AG04450 (cell line): ENCODE data around the gene NIPAL4. TPM values are rescaled to one million over a fixed set of nuclear protein-coding genes. Genes with fewer than 3 reads are reported as not detected.

Experiments
- CTCF ChIA-PET: fragments of 300-600, 350-600 bp; formaldehyde crosslinking; extraction: SDS; loops from one replicate; lab custom pipeline; 2022; ENCODE audit warnings: antibody characterized with exemption, inconsistent platforms; lab: Charles Lee
- POLR2A ChIA-PET: fragments of 350-600 bp; formaldehyde crosslinking; extraction: SDS; loops from one replicate; lab custom pipeline; 2021; ENCODE audit warnings: antibody characterized with exemption, inconsistent platforms; lab: Yijun Ruan, JAX
- DNase-seq: peaks from one replicate; pipeline ENCODE4 v3.0.0-alpha.2; 2011; ENCODE audit warnings: low read depth, low spot score
- H3K27ac ChIP-seq: one replicate; pipeline ENCODE4 v1.5.1; 2012; ENCODE audit warnings: low read depth, low read length, control low read depth
- H3K27me3 ChIP-seq: one replicate; pipeline ENCODE4 v1.6.0; 2012; ENCODE audit warnings: low read length; ENCODE audit not compliant: control insufficient read depth, insufficient read depth
- H3K4me3 ChIP-seq: 2 replicates; pipeline ENCODE4 v1.5.1; 2011; ENCODE audit warnings: mild to moderate bottlenecking, low read depth, low read length, control low read depth
- H3K9me3 ChIP-seq: 2 replicates; pipeline ENCODE4 v1.5.1; 2012; ENCODE audit warnings: low read length; ENCODE audit not compliant: control insufficient read depth, insufficient read depth
- polyA plus RNA-seq: library from polyadenylated mRNA; depleted of rRNA; stranded (reverse); fragments of >200 nt; gene quantifications from 2 replicates; pipeline ENCODE4 v1.2.3, GENCODE V29; 2011
- TF ChIP-seq, protein P1 (sequence below): IDR thresholded peaks from 2 replicates; pipeline ENCODE4 v1.5.1; 2011; ENCODE audit warnings: low read depth, low read length, control low read depth, inconsistent platforms

NIPAL4 gene
- polyA plus RNA-seq, 1 experiment, result 0.20 TPM

DNA sequence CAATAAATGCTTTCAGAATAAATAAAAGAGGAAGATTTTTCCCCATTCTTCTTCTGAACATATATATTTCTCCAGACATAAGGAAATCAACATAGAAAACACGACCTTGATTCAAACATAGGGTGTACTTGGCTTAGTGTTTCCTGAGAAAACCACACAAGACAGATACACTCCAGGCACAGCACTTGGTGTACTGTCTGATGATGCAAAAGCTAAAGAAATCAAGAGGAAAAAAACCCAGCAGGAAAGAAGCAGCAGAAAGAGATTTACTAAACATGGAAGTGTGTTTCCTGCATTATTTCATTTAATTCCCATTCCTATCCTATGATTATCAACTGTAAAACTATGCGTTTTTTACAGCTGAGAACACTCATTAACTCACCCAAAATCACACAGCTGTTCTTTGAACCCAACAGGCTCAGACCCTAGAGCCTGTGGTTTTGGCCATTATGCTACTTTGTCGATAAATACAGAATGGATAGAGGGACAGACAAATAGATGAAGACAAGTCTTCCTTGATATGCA, 46.1 kb downstream of the NIPAL4 start:
- TF ChIP-seq, protein P1, sequence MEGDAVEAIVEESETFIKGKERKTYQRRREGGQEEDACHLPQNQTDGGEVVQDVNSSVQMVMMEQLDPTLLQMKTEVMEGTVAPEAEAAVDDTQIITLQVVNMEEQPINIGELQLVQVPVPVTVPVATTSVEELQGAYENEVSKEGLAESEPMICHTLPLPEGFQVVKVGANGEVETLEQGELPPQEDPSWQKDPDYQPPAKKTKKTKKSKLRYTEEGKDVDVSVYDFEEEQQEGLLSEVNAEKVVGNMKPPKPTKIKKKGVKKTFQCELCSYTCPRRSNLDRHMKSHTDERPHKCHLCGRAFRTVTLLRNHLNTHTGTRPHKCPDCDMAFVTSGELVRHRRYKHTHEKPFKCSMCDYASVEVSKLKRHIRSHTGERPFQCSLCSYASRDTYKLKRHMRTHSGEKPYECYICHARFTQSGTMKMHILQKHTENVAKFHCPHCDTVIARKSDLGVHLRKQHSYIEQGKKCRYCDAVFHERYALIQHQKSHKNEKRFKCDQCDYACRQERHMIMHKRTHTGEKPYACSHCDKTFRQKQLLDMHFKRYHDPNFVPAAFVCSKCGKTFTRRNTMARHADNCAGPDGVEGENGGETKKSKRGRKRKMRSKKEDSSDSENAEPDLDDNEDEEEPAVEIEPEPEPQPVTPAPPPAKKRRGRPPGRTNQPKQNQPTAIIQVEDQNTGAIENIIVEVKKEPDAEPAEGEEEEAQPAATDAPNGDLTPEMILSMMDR, result no peak
- Histone ChIP-seq H3K27me3 (no peaks in the 10 kb centered on the region), H3K4me3 (no peak overlapping the region), H3K9me3 (no peaks in the 10 kb centered on the region), H3K27ac (no peak overlapping the region)
- no peak for DNase-seq
- CTCF ChIA-PET, result interaction anchor here (0.7 to 1.5 kb wide), 5 partner anchors 29 to 213 kb away, joined by 3 to 12 read pairs (median 4); no protein-coding TSS in a partner anchor
- POLR2A ChIA-PET, result interaction anchor here (1.6 kb wide), 1 partner anchor 37 kb away, joined by 4 read pairs; no protein-coding TSS in a partner anchor

DNA sequence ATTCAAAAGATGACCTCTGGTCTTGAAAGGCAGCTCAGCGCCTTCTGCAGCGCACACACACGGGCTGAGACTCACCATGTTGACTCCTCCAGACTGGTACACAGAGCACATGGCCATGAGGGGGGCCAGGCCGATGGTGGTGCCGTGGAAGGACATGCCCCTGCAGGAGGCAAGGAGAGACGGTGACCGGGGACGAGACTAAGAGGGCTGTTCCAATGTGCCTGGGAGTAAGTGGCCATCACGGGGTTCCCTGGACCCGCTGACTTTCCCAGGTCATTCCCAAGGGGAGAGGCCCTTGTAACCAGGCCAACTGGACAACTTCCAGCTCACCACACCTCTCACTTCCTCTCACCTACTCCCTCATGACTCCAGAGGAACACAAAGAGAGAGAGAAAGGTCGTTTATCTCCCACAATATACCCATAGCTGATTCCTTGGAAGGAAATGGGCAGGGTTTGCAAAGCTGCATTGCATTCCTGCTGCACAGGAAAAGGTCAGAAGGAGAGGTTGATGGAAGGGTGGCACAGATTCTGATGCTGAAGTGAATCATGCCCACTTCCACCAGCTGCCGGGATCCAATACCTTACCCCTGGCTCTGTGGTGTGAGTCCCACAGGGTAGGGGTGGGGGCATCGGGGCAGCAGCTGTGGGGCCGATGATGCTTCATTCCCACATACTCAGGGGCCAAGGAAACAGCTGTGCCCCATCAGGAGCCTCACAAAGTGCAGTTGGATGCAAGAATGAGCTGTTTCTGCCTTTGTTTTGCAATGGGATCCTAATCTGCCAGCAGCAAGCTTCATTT, 47.2 kb downstream of the NIPAL4 start:
- Histone ChIP-seq H3K9me3 (no peaks in the 10 kb centered on the region), H3K27me3 (no peaks in the 10 kb centered on the region), H3K27ac (peak overlapping the region; percentile 72), H3K4me3 (no peak overlapping the region)
- TF ChIP-seq, protein P1, result no peak
- CTCF ChIA-PET, result interaction anchor here (0.6 to 1.5 kb wide), 7 partner anchors 27 to 236 kb away, joined by 3 to 12 read pairs (median 3); partner anchors contain the start of gene LSM11
- no peak for DNase-seq
- POLR2A ChIA-PET, result interaction anchor here (0.6 to 1.6 kb wide), 8 partner anchors 9 to 60 kb away, joined by 3 to 14 read pairs (median 4); no protein-coding TSS in a partner anchor

DNA sequence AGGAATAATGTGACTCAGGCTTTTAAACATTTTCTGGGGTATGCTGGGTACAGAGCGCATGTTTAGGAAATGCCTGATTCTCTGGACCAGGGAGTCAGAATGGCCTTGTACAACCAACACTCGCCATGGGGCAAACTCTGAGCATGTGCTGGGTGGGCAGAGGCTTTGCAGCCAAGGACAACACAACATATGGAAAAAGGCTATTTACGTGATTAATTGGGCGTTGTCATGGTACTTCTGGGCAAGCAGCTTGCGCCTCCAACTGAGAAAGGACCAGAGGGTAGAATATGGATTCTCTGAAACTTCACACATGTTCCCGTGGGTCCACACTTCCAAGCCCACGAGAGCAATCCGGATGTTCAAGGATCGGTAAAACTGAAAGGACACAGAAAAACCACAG, 49.1 kb downstream of the NIPAL4 start:
- no peaks in the 10 kb centered on the region for H3K9me3 ChIP-seq
- ChIA-PET POLR2A (no interaction called here), CTCF (interaction anchor here (0.6 to 1.3 kb wide), 2 partner anchors 234 to 309 kb away, joined by 3 to 5 read pairs; no protein-coding TSS in a partner anchor)
- no peak overlapping the region for H3K4me3 ChIP-seq
- H3K27me3 ChIP-seq, result no peaks in the 10 kb centered on the region
- TF ChIP-seq, protein P1, result no peak
- DNase-seq, result no peak
- H3K27ac ChIP-seq, result no peak overlapping the region

DNA sequence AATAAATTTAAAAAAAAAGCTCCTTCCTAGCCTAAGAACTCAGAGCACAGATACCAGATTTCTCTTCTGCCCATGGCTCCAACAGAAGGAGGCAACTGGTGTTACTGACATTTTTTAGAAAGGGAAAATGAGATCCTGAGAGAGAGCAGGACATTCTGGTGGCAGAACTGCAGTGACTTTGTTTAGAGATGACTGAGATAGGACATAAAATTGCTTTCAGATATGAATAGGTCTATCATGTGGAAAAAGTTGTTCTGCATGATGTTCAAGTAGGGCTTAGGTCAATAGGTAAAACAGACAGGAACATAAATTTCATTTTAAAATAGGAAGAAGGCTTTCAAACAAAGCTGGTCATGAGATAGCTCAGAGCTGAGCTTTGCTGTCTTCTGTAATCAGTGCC, 49.6 kb downstream of the NIPAL4 start:
- CTCF ChIA-PET, result interaction anchor here (0.6 to 1.3 kb wide), 3 partner anchors 234 to 308 kb away, joined by 3 to 5 read pairs (median 3); no protein-coding TSS in a partner anchor

More for the DNA sequence above, 49.6 kb downstream of the NIPAL4 start:
- no peaks in the 10 kb centered on the region for H3K27me3 ChIP-seq
- DNase-seq, result no peak
- POLR2A ChIA-PET, result interaction anchor here (0.6 kb wide), 1 partner anchor 9 kb away, joined by 3 read pairs; no protein-coding TSS in a partner anchor
- no peaks in the 10 kb centered on the region for H3K9me3 ChIP-seq
- no peak overlapping the region for H3K4me3 ChIP-seq
- TF ChIP-seq, protein P1, result no peak
- no peak overlapping the region for H3K27ac ChIP-seq
